D721Med (cell line): Measurements from ENCODE around the gene RGS2.

Experiments
- DNase-seq: peaks from one replicate; pipeline ENCODE4 v3.0.0; 2011; ENCODE audit warnings: low spot score; ENCODE audit not compliant: insufficient read length
- FAIRE-seq: peaks from 2 replicates; lab custom pipeline; 2011; peaks lifted over from hg19 to GRCh38; lab: Jason Lieb, UNC
- TF ChIP-seq, protein P1 (sequence below): IDR thresholded peaks from 2 replicates; pipeline ENCODE4 v1.5.1; 2012; ENCODE audit warnings: mild to moderate bottlenecking, control low read depth; ENCODE audit not compliant: insufficient read depth; ENCODE audit errors: missing control alignments

RGS2 gene

DNA sequence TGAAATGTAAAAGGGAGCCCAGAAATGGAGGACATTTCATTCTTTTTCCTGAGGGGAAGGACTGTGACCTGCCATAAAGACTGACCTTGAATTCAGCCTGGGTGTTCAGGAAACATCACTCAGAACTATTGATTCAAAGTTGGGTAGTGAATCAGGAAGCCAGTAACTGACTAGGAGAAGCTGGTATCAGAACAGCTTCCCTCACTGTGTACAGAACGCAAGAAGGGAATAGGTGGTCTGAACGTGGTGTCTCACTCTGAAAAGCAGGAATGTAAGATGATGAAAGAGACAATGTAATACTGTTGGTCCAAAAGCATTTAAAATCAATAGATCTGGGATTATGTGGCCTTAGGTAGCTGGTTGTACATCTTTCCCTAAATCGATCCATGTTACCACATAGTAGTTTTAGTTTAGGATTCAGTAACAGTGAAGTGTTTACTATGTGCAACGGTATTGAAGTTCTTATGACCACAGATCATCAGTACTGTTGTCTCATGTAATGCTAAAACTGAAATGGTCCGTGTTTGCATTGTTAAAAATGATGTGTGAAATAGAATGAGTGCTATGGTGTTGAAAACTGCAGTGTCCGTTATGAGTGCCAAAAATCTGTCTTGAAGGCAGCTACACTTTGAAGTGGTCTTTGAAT lies 2.9 kb downstream of the RGS2 start:
- TF ChIP-seq, protein P1, sequence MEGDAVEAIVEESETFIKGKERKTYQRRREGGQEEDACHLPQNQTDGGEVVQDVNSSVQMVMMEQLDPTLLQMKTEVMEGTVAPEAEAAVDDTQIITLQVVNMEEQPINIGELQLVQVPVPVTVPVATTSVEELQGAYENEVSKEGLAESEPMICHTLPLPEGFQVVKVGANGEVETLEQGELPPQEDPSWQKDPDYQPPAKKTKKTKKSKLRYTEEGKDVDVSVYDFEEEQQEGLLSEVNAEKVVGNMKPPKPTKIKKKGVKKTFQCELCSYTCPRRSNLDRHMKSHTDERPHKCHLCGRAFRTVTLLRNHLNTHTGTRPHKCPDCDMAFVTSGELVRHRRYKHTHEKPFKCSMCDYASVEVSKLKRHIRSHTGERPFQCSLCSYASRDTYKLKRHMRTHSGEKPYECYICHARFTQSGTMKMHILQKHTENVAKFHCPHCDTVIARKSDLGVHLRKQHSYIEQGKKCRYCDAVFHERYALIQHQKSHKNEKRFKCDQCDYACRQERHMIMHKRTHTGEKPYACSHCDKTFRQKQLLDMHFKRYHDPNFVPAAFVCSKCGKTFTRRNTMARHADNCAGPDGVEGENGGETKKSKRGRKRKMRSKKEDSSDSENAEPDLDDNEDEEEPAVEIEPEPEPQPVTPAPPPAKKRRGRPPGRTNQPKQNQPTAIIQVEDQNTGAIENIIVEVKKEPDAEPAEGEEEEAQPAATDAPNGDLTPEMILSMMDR: no peak
- peak; percentile 41 for FAIRE-seq
- no peak for DNase-seq

DNA sequence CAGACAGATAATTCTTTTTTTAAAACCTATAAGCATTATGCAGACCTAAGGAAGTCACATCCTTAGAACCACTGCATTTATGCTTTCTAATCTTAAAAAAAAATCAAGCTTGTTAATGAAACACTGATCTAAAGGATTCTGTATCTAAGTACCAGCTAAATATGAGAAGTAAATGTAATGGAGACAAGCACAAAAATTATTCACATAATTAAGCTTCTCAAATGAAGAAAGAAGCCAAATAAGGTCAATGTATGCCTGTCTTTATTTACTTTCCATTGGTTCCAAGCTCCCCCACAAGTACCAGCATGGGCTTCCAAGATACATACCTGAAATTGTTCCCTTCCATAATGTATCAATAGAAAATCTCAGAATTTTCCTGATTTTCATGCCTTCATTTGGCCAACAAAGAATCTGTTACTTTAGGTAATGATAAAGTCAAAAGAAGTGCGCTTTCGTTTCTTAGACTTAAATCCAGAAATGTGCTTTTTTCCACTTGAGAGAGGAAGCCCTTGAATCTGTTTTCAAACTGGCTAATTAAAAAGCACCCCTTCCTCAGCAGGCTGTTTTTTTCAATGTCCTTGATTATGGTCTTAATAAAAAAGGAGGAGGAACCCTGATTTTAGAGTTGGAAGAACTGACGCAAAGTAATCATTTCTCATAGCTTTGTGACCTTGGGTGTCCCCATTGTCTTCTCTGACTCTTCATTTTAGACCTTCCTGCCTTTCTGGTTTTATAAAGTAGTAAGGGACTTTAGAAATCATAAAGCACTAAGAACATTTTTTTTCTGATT lies 3.8 kb downstream of the RGS2 start:
- DNase-seq (no peak), FAIRE-seq (no peak)
- TF ChIP-seq, protein P1: no peak

DNA sequence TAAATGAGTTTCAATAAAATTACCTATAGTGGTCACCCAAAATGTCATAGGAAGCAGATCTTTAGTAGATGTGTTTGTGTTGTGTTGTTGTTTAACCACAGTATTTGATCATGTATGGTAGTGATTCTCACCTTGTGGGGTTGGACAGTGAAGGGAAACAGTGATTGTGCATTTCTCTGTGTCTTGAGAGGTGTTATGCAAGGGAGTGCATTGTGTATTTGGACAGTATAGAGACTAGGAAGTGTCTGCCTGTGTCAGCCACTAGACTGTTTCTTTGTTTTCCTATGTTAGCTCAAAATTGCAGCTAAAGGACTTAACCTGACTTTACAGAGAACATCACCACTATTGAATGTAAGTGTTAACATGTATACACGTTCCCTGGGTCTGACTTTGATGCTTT lies 6.0 kb downstream of the RGS2 start:
- TF ChIP-seq, protein P1: no peak
- peak; percentile 55 for FAIRE-seq
- no peak for DNase-seq

- DNase-seq (no peak), FAIRE-seq (no peak)
- TF ChIP-seq, protein P1: no peak
Observed at GRCh38 chr1:192817246-192817645, 8.4 kb downstream of the RGS2 start.

DNA sequence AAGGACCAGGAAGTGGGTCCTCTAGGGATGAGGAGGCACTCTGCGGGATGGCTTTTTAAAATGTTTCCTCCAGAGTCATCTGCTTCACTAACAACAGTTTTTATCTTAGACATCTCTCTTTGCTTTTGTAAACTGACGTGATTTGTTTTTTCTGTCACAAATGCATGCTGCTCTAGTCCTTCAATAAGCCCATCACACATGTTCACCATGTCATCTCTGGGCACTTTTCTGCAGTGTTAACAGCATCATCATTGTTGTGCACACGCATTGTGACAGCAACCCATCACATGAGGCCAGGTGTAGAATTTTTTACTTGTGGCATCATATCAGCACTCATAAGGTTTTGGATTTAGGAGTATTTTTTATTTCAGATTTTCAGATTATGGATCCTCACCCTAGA lies 12.5 kb downstream of the RGS2 start:
- TF ChIP-seq, protein P1: no peak
- no peak for DNase-seq
- no peak for FAIRE-seq

DNA sequence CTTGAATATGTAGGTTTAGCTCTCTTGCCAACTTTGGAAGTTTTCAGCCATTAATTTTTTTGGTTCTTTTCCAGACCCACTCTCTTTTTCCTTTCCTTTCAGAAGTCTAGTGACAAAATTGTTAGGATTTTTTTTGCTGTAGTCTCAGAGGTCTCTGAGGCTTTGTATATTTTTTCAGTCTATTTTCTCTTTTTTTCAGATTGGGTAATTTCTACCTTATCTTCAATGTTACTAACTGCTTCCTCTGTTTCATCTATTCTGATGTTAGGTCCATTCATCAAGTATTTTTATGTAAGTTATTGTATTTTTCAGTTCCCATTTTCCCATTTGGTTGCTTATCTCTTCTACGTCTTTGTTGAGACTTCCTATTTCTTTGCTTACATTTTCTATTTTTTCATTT lies 15.7 kb downstream of the RGS2 start:
- FAIRE-seq: peak; percentile 16
- DNase-seq: no peak
- TF ChIP-seq, protein P1: no peak
